ENCODE measurements around the gene TRAK2. TPM values are rescaled to one million over a fixed set of nuclear protein-coding genes. Genes with fewer than 3 reads are reported as not detected.

The TRAK2 gene
- total RNA-seq, 1 experiment from 2014 or later = 15.2 TPM

- Histone ChIP-seq H3K79me2 (ENCODE audit: insufficient read depth, low read length) (no peaks in the 10 kb centered on the region), H3K9me3 (ENCODE audit: control insufficient read depth in 1 of 2, insufficient read depth in 1 of 2, low read depth in 1 of 2, low read length in 2 of 2) (no peaks in the 10 kb centered on the region), H3K9me2 (ENCODE audit: insufficient read depth) (no peaks in the 10 kb centered on the region), H3K36me3 (ENCODE audit: control insufficient read depth in 1 of 2, insufficient read depth in 2 of 2, low read length in 2 of 2) (peaks cover 0 to 2% of the 10 kb centered on the region in 2 experiments; a peak in 1 of 4 replicates), H2AFZ (ENCODE audit: low read depth, low read length, poor library complexity, severe bottlenecking) (no peak overlapping the region), H3K27ac (ENCODE audit: low read depth, low read length) (no peak overlapping the region), H3K4me3 (replicated peaks in 1 of 2; ENCODE audit: low read depth in 1 of 2, low read length in 2 of 2) (no peak overlapping the region), H3K4me1 (ENCODE audit: control insufficient read depth in 1 of 2, insufficient read depth in 2 of 2, low read length in 2 of 2) (peaks cover 7 to 23% of the 10 kb centered on the region in 2 experiments), H3K4me2 (ENCODE audit: low read length) (no peak overlapping the region), H3K27me3 (ENCODE audit: insufficient read depth, low read length) (no peaks in the 10 kb centered on the region), H4K20me1 (ENCODE audit: insufficient read depth) (no peaks in the 10 kb centered on the region), H3K9ac (ENCODE audit: low read length) (no peak overlapping the region)
- BruUV-seq (replicated peaks) = no TSS peak
- intact Hi-C loops (cut with micrococcal nuclease) = no loop called here
- TF ChIP-seq TCF7L2 (IDR thresholded peaks at IDR 0.05; ENCODE audit: borderline replicate concordance, extremely low read depth, insufficient read depth, insufficient read length) (no peak), YY1 (IDR thresholded peaks at IDR 0.05; ENCODE audit: extremely low read depth, insufficient replicate concordance, low read depth, low read length) (no peak), SIN3A (IDR thresholded peaks at IDR 0.05; ENCODE audit: low read depth) (no peak), MAX (IDR thresholded peaks at IDR 0.05) (no peak), ZFX (IDR thresholded peaks at IDR 0.05) (no peak), ZNF274 (IDR thresholded peaks at IDR 0.05; ENCODE audit: low read depth, low read length) (no peak), EZH2phosphoT487 (IDR thresholded peaks at IDR 0.05; ENCODE audit: borderline replicate concordance) (no peak), SP1 (IDR thresholded peaks at IDR 0.05; ENCODE audit: low read depth) (no peak), CBX3 (IDR thresholded peaks at IDR 0.05; ENCODE audit: low read depth) (no peak), EGR1 (IDR thresholded peaks at IDR 0.05; ENCODE audit: low read depth) (no peak), JUND (IDR thresholded peaks at IDR 0.05) (no peak), CTCF (IDR thresholded peaks at IDR 0.05 in 2 of 3, conservative IDR thresholded peaks at IDR 0.05 in 1 of 3; ENCODE audit: borderline replicate concordance in 1 of 3, insufficient read depth in 1 of 3, low read depth in 2 of 3, low read length in 2 of 3) (no peak), FOSL1 (IDR thresholded peaks at IDR 0.05; ENCODE audit: low read depth) (no peak), SRF (IDR thresholded peaks at IDR 0.05; ENCODE audit: low read depth) (no peak), ATF3 (IDR thresholded peaks at IDR 0.05) (no peak), ELF1 (IDR thresholded peaks at IDR 0.05; ENCODE audit: borderline replicate concordance, low read depth) (no peak), RAD21 (IDR thresholded peaks at IDR 0.05; ENCODE audit: low read depth) (no peak), POLR2AphosphoS5 (IDR thresholded peaks at IDR 0.05; ENCODE audit: low read depth, low read length) (no peak)
- ChIA-PET POLR2A (no interaction called here), CTCF (no interaction called here), RAD21 (ENCODE audit: low non-redundant PET in 1 of 2, low total read pairs in 2 of 2, uncharacterized antibody in 2 of 2, unreplicated experiment in 2 of 2) (no interaction called here)
- ATAC-seq (no peak), DNase-seq (ENCODE audit: low read depth, low spot score) (no peak)
These were observed 49.4 kb downstream of the TRAK2 start for GRCh38 chr2:201401815-201402214.
